Measurements from ENCODE around the gene HIPK1.

HIPK1 gene

DNA sequence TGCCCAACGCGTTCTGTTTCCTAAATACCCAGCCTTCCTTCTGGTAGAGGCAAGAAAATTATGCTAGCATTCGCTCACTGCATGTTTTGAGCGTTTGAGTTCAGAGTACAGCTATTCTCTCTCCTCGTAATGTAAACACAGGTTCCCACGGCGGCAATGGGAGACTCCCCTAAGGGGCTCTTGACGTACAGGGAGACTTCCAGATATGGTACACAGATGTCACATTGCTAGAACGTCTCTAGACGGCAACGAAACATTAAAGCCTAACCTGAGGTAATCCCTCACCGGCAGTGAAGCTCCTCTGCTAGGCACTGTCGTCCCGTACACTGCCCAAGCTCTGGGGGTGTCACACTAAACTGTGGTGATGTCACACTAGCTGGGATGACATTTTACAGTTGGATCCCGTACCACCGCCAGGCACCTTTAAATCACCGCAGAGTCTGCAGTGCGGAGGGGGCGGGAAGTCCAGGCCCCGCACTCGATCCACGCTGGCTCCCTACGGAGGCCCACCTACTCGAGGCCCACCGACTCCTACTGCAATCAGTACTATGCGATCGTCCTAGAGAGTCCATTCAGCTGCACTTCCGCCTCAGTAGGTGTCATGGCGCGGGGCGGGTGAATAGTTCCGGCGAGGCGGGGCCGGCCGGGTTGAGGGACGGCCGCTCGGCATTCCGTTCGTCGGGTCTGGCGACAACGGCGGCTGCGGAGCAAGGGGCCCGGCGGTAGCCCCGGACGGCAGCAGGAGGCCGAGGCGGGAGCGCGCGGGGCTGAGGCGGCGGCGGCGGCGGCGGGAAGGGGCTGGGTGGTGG, at the start of gene HIPK1:
Gene HIPK1 (plus strand): TSS at position 384 of the 809 bp plus-strand sequence.
- DNase-seq (ENCODE audit: low read depth in 2 of 2), result peak; percentile 82 to 87

DNA sequence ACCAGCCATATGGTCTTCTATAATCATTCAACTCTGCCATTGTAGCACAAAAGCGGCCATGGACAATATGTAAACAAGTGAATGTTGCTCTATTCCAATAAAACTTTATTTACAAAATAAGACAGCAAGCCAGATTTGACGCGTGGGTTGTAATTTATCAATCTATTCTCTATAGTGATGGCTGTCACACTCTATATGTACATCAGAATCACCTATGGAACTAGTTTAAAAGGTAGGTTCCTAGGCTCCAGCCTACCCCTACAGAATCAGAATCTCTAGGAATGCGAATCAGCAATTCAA, 49.4 kb upstream of the HIPK1 start:
- DNase-seq (ENCODE audit: low read depth in 2 of 2), result no peak

DNA sequence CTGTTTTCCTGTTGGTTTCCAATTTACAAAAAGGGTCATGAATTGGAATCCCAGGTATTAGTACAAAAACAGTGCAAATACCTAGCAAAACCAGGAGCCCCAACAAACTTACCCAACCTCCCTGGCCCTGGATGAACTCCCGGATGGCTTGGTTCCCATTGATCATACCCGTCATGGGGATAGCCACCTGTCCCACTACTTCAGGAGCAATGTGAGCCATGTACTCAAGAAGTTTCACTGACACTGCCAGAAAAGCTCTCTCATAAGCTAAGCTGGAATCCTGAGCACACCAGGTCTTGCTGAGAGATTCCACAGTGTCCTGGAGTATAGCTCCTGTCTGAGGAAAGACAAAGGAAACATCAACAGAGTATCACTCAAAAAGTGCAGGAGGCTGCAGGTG, 47.5 kb upstream of the HIPK1 start:
- DNase-seq (ENCODE audit: low read depth in 2 of 2), result no peak

GRCh38 chr1:113886417-113887401, 42.4 kb upstream of the HIPK1 start:
- no peak for DNase-seq (ENCODE audit: low read depth in 2 of 2)

DNA sequence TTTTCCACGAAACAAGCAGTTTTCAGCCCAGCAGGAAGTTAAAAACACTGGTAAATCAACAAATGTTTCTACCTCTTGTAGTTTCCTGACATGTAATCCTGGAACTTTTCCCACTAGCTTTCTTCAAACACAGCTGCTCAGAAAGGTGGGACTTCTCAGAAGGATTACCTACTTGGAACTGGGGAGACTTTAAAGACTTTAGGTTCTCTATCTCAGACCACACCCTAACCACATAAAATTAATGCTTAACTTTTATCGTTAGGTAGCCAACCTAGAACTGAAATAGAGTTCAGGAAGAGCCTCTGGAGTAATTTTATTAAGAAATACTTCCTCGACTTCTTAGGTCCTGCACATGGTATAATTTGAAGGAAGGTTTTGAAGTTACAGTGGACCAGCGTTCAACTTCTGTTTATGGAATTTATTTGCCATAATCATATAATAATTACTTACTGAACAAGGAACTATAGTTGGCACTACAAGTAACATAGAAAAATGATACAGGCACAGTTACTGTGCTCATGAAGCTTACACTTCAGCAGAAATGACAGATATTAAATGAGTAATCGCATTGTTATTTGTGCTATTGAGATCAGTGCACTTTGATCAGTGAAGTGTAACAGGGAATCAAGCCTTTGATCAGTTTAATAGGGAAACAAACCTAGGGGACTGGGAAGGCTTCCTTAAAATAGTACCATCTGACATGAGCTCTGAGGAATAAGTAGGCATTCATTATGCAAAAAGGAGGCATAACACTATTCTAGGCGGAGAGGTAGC, 41.5 kb upstream of the HIPK1 start, which contains the start of gene BCL2L15:
Gene BCL2L15 (minus strand): TSS at position 180 of the 774 bp plus-strand sequence. CDS start 206 bp downstream, outside the sequence.
- no peak for DNase-seq (ENCODE audit: low read depth in 2 of 2)

DNA sequence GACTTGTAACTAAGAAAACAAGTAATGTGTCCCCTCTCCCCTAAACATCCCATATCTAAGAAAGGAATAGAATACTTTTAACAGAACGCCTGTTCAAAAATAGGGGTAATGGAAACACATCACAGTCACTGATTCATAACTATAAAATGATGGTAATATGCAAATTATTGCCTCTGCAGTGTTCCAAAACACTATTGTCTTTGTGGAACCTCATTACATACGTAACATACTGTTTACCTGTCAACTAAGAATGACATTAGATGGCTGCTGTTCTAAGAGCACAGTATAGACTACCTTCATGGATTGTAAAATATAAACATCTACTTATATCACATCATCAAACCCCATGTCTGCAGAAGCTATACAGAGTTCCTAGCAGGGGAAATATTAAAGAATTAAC, 38.3 kb upstream of the HIPK1 start:
- no peak for DNase-seq (ENCODE audit: low read depth in 2 of 2)

DNA sequence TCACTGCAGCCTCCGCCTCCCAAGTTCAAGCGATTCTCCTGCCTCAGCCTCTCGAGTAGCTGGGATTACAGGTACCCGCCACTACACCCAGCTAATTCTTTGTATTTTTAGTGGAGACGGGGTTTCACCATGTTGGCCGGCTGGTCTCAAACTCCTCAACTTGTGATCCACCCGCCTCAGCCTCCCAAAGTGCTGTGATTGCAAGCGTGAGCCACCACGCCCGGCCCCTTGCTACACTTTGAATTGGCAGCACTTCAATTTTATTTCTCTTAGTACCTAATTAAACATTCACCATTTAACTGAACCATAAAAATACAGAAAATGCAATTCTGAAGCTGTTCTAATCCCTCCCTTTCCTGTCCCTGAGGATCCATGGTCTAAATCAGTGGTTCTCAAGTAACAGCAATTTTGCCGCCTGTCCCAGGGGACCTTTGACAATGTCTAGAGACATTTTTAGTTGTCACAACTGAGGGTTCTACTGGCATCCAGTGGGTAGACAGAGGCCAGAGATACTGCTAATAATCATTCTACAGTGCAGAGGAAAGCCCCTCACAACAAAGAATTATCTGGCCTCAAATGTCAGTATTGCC, 37.4 kb upstream of the HIPK1 start:
- no peak for DNase-seq (ENCODE audit: low read depth in 2 of 2)

- no peak for DNase-seq (ENCODE audit: low read depth in 2 of 2)
Observed at GRCh38 chr1:113893267-113893666, 35.9 kb upstream of the HIPK1 start.

DNA sequence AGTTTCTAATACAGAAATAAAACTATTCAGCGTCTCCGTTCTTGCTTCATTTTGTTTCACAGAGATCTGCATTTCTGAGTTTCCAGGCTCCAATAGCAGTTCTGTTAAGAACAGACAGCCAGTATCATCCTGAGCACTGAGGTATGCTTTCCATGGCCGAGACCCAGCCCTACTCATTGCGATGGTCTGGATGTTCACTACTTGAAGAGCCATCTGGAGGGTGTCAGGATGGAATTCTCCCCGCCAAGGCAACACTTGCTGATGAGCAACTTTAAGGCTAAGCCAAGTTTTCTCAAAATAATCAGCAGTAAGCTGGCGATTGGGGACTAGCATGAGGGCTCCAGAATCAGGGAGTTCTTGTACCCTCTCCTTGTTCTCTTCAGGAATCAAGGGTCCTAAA, 34.0 kb upstream of the HIPK1 start:
- DNase-seq (ENCODE audit: low read depth in 2 of 2), result no peak

DNA sequence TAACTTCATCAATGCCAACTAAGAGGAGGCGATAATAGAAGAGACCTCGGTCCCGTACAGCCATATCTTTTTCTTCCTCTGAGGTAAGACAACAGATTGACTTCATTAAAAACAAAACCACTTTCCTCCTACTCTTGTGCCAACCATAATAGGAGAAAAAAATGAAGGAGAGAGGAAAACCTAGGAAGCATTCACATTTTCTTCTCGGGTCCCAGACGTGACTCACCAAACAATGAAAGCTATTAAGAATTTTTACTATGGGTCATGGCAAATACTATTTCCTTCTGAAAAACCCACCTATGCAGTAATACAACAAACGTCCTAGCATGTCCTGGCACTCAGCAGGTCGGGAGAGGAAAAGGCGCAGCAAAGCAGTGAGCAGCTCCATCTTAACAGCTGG, 33.2 kb upstream of the HIPK1 start:
- no peak for DNase-seq (ENCODE audit: low read depth in 2 of 2)

DNA sequence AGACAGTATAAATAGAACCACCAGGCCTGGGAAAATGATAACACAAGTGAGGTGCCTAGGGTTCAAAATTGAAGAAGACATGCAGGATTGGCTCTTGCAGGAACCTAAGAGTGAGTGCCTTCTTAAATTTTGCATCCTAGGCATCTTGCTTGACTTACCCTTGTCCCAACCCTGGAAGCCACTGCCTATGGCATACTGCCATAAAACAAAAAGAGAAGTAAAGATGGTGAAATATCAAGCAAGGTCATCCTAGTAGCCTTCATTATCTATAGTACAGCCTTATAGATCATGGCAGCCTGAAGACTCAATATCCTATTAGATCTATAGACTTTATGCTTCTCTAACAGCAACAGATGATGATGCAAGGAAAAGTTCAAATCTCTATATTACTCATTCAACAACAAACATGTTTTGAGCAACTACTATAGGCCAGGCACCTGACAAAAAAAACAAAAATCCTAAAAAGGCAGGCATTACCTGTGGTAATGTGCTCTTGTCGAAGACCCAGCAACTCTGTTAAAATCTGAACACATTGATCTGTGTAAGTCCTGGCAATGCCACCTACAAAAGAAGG, 30.8 kb upstream of the HIPK1 start:
- no peak for DNase-seq (ENCODE audit: low read depth in 2 of 2)

DNA sequence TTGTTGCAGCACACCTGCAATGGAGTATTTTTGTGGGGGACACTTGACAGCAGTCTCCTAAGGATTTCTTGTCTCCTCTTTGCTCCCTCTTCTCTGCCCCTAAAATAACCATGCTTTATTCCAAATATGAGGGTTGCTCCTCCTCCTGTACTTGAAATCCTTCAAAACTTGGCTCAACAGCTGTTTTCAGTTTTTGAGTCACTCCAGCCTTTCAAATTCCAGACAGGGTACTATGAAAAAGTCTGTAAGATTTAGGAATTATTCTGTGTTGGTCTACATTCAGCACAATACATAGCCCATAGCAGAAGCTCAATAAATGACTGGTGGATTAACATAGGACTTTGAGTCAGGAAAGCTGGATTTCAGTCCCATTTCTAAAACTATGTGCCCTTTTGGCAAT, 30.0 kb upstream of the HIPK1 start:
- no peak for DNase-seq (ENCODE audit: low read depth in 2 of 2)

DNA sequence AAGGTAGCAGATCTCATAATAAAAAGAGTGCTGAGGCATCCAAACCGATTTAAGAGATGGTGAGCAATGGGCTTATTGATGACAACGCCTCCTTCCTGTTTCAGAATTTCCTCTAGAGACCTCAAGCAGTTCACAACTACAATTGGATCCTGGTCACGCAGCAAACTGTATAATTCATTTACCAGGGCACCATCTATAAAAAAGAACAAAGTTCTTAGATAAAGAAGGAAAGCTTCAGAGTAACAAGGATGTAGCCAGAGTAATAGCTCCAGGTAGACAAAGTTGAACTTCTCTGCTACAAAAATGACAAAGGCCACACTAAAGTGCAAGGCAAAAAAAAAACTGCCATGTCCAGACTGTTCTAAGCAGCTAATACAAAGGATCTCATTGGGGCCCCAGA, 27.9 kb upstream of the HIPK1 start:
- DNase-seq (ENCODE audit: low read depth in 2 of 2), result no peak

DNA sequence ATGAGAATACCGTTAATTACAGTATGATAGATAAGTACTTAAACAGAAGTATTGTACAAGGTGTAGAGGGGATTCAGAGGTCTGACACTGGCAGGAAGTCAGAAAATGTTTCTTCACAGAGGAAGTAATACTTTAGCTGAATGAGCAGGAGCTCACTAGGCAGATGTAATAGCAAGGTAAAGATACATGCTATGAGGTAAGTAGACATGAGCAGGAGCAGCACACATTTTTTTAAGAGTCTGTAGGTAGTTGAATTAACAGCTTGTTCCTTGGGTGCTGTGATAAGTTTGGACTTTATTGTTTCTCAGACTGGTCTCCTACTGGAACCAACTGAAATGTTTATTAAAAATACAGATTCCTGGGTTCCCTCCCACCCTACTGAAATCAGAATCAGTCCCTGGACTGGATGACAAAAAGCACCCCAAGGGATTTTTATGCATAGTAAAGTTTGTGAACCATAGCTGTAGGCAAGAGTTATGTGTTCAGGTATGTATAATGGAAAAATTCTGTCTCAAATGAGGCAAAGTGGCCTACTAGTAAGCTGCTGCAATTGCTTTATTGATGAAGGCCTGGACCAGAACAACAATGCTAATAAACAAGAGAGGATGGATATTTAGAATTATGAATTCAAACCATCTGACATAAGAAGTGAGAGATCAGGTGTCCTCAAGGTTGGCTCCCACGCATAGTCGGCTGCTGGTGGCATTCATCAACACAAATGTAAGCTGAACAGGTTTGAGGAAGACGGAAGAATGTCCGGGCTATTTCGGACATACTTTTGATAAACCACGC, 25.4 kb upstream of the HIPK1 start:
- no peak for DNase-seq (ENCODE audit: low read depth in 2 of 2)

GRCh38 chr1:113904293-113904673, 24.8 kb upstream of the HIPK1 start:
- no peak for DNase-seq (ENCODE audit: low read depth in 2 of 2)

- peak; percentile 87 to 90 for DNase-seq (ENCODE audit: low read depth in 2 of 2)
Observed at GRCh38 chr1:113904674-113905434, 24.3 kb upstream of the HIPK1 start, which contains the start of the genes AP4B1 and DCLRE1B. Gene AP4B1, minus strand, starts transcription at chr1:113904799. Its CDS starts 82 bp downstream, at chr1:113904717. Gene DCLRE1B, plus strand, starts transcription at chr1:113905326. Its CDS starts 261 bp downstream, at chr1:113905587.

DNA sequence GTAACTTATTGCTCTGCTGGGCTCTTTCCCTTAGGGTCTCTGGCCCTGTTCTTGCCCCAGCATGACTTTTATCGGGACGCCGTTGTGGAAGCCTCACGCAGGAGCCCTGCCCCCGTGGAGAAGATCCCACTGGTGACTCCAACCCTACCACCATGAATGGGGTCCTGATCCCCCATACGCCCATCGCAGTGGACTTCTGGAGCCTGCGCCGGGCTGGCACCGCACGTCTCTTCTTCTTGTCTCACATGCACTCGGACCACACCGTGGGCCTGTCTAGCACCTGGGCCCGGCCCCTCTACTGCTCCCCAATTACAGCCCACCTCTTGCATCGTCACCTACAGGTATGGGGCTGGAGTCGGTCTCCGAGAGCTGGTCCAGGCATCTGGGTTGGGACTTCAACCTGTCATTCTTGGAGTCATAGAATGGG, 23.7 kb upstream of the HIPK1 start:
- peak in 1 of 2 donors; percentile 1 for DNase-seq (ENCODE audit: low read depth in 2 of 2)

- DNase-seq (ENCODE audit: low read depth in 2 of 2), result no peak
Observed at GRCh38 chr1:113912594-113913311, 16.4 kb upstream of the HIPK1 start.

DNA sequence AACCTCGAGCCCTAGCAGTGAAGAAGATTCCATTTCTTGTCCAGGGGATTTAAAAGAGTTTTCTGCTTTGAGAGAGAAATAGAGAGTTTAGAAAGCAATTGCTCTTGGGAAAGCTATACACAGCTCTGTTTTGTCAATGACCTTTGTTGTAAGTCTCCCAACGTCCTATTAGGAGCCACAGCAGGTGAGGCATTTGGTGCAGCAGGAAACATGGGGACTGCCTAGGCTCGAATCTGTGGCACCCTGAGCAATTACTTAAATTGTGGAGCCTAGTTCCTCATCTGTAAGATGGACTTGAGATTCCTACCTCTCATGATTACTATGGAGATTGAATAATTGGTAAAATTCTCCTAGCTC, 15.8 kb upstream of the HIPK1 start:
- DNase-seq (ENCODE audit: low read depth in 2 of 2), result no peak

Data from stimulated activated CD8-positive, alpha-beta memory T cell treated with anti-CD3 and anti-CD28 coated beads, Interleukin-7, amount 100 ng/mL, for 1 hour (primary cell).